ENCODE results near the gene ADCY1. TPM values are rescaled to one million over a fixed set of nuclear protein-coding genes. Genes with fewer than 3 reads are reported as not detected.

Gene ADCY1
- total RNA-seq, 1 donor from 2014 or later, result 9.9 TPM

DNA sequence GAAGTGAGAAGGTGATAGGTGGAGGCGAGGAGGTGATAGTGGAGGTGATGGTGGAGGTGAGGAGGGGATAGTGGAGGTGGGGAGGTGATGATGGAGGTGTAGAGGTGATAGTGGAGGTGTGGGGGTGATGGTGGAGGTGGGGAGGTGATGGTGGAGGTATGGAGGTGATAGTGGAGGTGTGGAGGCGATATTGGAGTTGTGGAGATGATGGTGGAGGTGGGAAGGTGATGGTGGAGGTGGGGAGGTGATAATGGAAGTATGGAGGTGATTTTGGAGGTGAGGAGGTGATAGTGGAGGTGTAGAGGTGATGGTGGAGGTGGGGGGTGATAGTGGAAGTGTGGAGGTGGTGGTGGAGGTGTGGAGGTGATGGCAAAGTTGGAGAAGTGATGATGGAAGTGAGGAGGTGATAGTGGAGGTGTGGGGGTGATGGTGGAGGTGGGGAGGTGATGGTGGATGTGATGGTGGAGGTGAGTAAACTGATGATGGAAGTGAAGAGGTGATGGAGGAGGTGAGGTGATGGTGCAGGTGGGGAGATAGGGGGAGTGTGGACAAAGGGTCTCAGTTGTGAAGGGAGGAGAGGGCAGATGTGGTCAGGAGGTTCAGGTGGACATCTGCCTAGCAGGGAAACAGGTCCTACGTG, 36.6 kb downstream of the ADCY1 start:
- Histone ChIP-seq H3K27me3 (ENCODE audit: control insufficient read depth in 3 of 3, insufficient read depth in 3 of 3, low read length in 3 of 3) (no peaks in the 10 kb centered on the region), H3K9ac (ENCODE audit: low read depth in 1 of 3, low read length in 3 of 3) (no peak overlapping the region), H3K9me3 (ENCODE audit: control insufficient read depth in 3 of 3, low read length in 3 of 3) (peaks cover 3 to 8% (median 7%) of the 10 kb centered on the region in 3 donors), H3K27ac (ENCODE audit: low read depth, low read length) (no peak overlapping the region), H3K4me1 (ENCODE audit: control insufficient read depth in 3 of 3, insufficient read depth in 3 of 3, low read length in 3 of 3) (no peaks in the 10 kb centered on the region), H3K36me3 (ENCODE audit: control insufficient read depth in 3 of 3, insufficient read depth in 3 of 3, low read length in 3 of 3) (peaks cover 5 to 6% (median 6%) of the 10 kb centered on the region in 3 donors), H3K4me3 (ENCODE audit: low read length in 3 of 3) (no peak overlapping the region)

DNA sequence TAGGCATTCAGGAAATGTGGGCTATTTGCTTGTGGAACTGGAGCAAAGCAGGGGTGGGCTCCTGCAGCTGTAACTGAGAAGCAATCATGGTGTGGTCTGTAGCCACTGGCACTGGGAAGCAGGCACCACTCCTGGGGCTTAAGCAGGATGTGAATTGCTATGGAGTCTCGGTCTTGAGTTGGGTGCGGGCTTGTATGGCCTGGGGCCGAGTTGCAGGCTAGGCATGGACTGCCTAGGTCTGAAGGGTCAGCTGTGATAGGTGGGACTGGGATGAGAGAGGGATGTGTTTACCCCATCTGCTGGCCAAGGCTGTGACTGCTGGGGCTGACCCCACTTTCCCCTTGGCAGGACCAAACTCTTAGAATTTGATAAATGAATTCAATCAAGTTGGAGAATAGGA, 43.0 kb downstream of the ADCY1 start:
- no peaks in the 10 kb centered on the region for H3K27me3 ChIP-seq (ENCODE audit: control insufficient read depth in 3 of 3, insufficient read depth in 3 of 3, low read length in 3 of 3)

DNA sequence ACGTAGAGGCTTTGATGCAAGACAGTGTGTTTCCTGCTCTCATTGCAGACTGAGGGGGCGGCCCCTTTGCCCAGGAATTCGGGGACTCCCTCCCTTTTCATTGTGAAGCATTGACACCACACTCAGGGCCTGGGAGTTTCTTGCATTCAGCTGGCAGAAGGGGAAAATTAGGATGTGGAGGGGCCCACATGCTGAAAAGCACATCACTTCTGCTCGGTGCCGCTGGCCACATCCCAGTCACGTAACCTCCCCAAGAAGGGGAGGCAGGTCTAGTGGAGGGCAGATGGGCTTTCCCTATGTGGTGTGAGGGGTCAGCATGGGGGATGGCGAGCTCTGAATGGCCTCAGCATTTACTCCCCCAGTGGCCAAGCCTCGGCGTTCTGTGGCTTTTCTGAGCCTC, 47.9 kb downstream of the ADCY1 start:
- peaks cover 1 to 11% (median 4%) of the 10 kb centered on the region in 3 donors for H3K9me3 ChIP-seq (ENCODE audit: control insufficient read depth in 3 of 3, low read length in 3 of 3)
- H3K36me3 ChIP-seq (ENCODE audit: control insufficient read depth in 3 of 3, insufficient read depth in 3 of 3, low read length in 3 of 3), result no peaks in the 10 kb centered on the region
- no peak overlapping the region for H3K4me3 ChIP-seq (ENCODE audit: low read length in 3 of 3)
- H3K27ac ChIP-seq (ENCODE audit: low read depth, low read length), result no peak overlapping the region
- H3K4me1 ChIP-seq (ENCODE audit: control insufficient read depth in 3 of 3, insufficient read depth in 3 of 3, low read length in 3 of 3), result peaks cover 0 to 4% (median 2%) of the 10 kb centered on the region in 3 donors
- no peak overlapping the region for H3K9ac ChIP-seq (ENCODE audit: low read depth in 1 of 3, low read length in 3 of 3)
- H3K27me3 ChIP-seq (ENCODE audit: control insufficient read depth in 3 of 3, insufficient read depth in 3 of 3, low read length in 3 of 3), result no peaks in the 10 kb centered on the region

More for the DNA sequence above, 43.0 kb downstream of the ADCY1 start:
- Histone ChIP-seq H3K4me1 (ENCODE audit: control insufficient read depth in 3 of 3, insufficient read depth in 3 of 3, low read length in 3 of 3) (no peaks in the 10 kb centered on the region), H3K4me3 (ENCODE audit: low read length in 3 of 3) (no peak overlapping the region), H3K9ac (ENCODE audit: low read depth in 1 of 3, low read length in 3 of 3) (no peak overlapping the region), H3K27ac (ENCODE audit: low read depth, low read length) (no peak overlapping the region), H3K9me3 (ENCODE audit: control insufficient read depth in 3 of 3, low read length in 3 of 3) (peaks cover 1 to 15% (median 12%) of the 10 kb centered on the region in 3 donors), H3K36me3 (ENCODE audit: control insufficient read depth in 3 of 3, insufficient read depth in 3 of 3, low read length in 3 of 3) (peaks cover 0 to 6% (median 4%) of the 10 kb centered on the region in 3 donors)

DNA sequence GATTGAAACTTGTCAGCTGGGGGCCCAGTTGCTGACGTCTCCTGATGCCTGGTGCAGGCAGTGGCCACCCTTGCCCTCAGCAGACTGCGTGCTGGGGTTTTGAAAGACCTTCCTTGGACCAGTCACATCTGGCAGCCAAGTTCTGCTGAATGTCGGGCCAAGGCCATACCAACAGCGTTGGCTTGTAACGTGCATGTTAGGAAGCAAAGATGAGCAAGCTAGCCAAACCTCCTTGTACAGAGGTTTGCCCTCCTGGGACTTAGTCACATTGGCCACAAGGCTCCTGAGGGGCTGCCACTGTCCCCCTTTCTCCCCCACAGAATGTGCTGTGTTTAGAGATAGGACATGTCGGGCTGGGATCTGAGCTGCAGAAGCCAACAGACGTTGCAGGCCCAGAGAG, 49.0 kb downstream of the ADCY1 start:
- no peaks in the 10 kb centered on the region for H3K27me3 ChIP-seq (ENCODE audit: control insufficient read depth in 3 of 3, insufficient read depth in 3 of 3, low read length in 3 of 3)
- no peak overlapping the region for H3K9ac ChIP-seq (ENCODE audit: low read depth in 1 of 3, low read length in 3 of 3)
- H3K27ac ChIP-seq (ENCODE audit: low read depth, low read length), result no peak overlapping the region
- no peaks in the 10 kb centered on the region for H3K36me3 ChIP-seq (ENCODE audit: control insufficient read depth in 3 of 3, insufficient read depth in 3 of 3, low read length in 3 of 3)
- H3K4me1 ChIP-seq (ENCODE audit: control insufficient read depth in 3 of 3, insufficient read depth in 3 of 3, low read length in 3 of 3), result peaks cover 0 to 4% (median 2%) of the 10 kb centered on the region in 3 donors
- no peak overlapping the region for H3K4me3 ChIP-seq (ENCODE audit: low read length in 3 of 3)
- peaks cover 0 to 8% (median 4%) of the 10 kb centered on the region in 3 donors for H3K9me3 ChIP-seq (ENCODE audit: control insufficient read depth in 3 of 3, low read length in 3 of 3)

DNA sequence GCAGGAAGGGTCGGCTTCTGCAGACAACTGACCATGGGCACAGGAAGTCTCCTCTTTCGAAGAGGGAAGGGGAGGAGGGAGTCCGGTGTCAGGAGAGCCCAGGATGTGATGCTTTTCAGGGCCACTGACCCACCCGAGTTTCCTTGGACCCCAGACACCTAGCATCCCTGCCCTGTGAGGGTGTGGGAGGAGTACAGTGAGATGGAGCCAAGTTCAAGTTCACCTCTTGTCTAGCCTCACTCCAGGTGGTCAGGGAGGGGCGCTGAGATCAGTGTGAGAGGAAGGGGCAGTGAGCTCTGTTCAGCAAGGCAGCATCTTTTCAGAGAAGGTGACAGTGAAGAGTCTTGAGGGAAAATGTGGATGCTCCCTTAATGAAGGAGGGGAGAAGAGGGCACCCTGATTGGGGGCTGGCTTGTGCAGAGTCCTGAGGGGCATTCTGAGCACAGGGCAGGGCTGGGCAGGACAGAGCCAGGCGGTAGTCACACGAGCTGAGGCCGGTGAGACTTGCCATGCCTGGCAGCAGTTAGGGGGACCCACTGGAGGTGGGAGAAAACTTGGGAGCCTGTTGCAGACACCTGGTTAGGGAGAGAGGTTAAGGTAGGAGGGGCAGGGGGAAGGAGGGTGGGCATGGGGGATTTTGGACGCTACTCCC, 49.7 kb downstream of the ADCY1 start:
- peaks cover 0 to 4% (median 2%) of the 10 kb centered on the region in 3 donors for H3K4me1 ChIP-seq (ENCODE audit: control insufficient read depth in 3 of 3, insufficient read depth in 3 of 3, low read length in 3 of 3)
- H3K4me3 ChIP-seq (ENCODE audit: low read length in 3 of 3), result no peak overlapping the region
- H3K9me3 ChIP-seq (ENCODE audit: control insufficient read depth in 3 of 3, low read length in 3 of 3), result peaks cover 0 to 8% (median 5%) of the 10 kb centered on the region in 3 donors
- H3K27me3 ChIP-seq (ENCODE audit: control insufficient read depth in 3 of 3, insufficient read depth in 3 of 3, low read length in 3 of 3), result no peaks in the 10 kb centered on the region
- no peak overlapping the region for H3K27ac ChIP-seq (ENCODE audit: low read depth, low read length)
- no peaks in the 10 kb centered on the region for H3K36me3 ChIP-seq (ENCODE audit: control insufficient read depth in 3 of 3, insufficient read depth in 3 of 3, low read length in 3 of 3)
- H3K9ac ChIP-seq (ENCODE audit: low read depth in 1 of 3, low read length in 3 of 3), result no peak overlapping the region

DNA sequence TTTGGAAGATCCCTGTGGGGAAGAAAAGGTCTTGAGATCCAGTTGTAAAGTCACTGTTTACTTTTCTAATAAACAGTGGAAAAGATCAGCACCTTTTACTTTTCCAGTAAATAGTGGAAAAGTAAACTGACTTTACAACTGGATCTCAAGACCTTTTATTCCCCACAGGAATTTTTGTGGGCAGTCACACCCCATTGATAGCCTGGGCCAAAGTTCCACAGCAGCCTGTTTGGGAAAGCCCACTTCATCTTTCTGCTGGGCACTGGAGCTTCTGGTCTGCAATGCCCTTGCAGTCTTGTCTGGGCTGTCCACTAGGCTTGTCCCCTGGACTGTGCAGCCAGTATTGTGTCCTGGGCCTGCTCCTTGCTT, 50.2 kb downstream of the ADCY1 start:
- Histone ChIP-seq H3K27me3 (ENCODE audit: control insufficient read depth in 3 of 3, insufficient read depth in 3 of 3, low read length in 3 of 3) (no peaks in the 10 kb centered on the region), H3K27ac (ENCODE audit: low read depth, low read length) (no peak overlapping the region), H3K36me3 (ENCODE audit: control insufficient read depth in 3 of 3, insufficient read depth in 3 of 3, low read length in 3 of 3) (no peaks in the 10 kb centered on the region), H3K4me3 (ENCODE audit: low read length in 3 of 3) (no peak overlapping the region), H3K9me3 (ENCODE audit: control insufficient read depth in 3 of 3, low read length in 3 of 3) (peaks cover 0 to 8% (median 6%) of the 10 kb centered on the region in 3 donors), H3K9ac (ENCODE audit: low read depth in 1 of 3, low read length in 3 of 3) (peak overlapping the region in 1 of 3 donors; percentile 33), H3K4me1 (ENCODE audit: control insufficient read depth in 3 of 3, insufficient read depth in 3 of 3, low read length in 3 of 3) (peaks cover 0 to 4% (median 2%) of the 10 kb centered on the region in 3 donors)

DNA sequence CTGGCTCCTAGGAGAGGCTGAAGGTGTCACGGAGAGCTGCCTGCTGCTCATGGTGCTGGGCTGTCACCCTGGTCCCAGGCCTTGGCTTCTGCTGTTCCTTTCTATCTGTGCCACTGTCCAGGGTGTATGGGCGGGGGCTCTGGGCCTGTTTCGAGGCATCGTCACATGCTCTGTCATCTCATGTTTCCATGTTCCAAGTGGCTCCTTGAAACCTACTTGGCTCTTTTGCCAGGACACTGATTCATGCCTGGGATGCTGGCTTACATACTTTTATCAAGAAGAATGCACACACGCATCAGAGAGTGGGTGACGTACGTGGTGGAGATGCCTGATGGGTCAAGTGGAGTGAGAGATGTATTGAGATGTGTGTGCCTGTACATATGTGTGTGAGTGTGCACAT, 50.9 kb downstream of the ADCY1 start:
- peaks cover 0 to 6% (median 3%) of the 10 kb centered on the region in 3 donors for H3K9me3 ChIP-seq (ENCODE audit: control insufficient read depth in 3 of 3, low read length in 3 of 3)
- peaks cover 0 to 4% (median 2%) of the 10 kb centered on the region in 3 donors for H3K4me1 ChIP-seq (ENCODE audit: control insufficient read depth in 3 of 3, insufficient read depth in 3 of 3, low read length in 3 of 3)
- no peaks in the 10 kb centered on the region for H3K27me3 ChIP-seq (ENCODE audit: control insufficient read depth in 3 of 3, insufficient read depth in 3 of 3, low read length in 3 of 3)
- H3K9ac ChIP-seq (ENCODE audit: low read depth in 1 of 3, low read length in 3 of 3), result no peak overlapping the region
- H3K4me3 ChIP-seq (ENCODE audit: low read length in 3 of 3), result no peak overlapping the region
- no peaks in the 10 kb centered on the region for H3K36me3 ChIP-seq (ENCODE audit: control insufficient read depth in 3 of 3, insufficient read depth in 3 of 3, low read length in 3 of 3)
- H3K27ac ChIP-seq (ENCODE audit: low read depth, low read length), result no peak overlapping the region

DNA sequence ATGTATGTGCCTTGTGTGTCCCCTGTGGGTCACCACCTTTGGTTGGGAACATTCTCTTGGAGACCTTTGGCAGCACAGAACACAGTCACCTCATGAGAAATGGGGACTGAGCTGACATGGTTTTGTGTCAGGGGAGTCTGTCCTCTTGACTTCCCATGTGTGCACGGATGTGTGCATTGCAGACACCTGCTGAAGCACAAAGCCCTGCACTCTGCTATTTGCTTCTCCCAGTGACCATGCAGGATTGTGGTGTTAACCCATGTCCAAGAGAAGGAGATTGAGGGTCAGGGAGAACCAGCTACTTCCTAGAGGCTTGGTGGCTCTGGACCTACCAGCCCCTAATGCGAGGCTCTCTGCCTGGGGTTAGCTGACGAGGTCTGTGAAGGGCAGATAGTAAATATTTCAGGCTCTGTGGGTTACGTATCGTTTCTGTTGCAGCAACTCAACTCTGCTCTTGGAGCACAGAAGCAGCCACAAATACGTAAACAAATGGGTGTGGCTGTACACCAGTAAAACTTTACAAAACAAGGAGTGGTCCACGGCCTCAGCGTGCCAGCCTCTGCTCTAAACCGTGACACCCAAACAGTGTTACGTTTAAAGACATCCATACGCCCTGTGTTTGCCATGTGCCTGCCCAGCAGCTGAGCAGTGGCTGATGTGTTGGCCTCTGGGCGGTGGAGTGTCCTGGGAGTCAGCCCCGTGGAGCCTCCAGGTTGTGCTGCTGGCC, 51.7 kb downstream of the ADCY1 start:
- H3K36me3 ChIP-seq (ENCODE audit: control insufficient read depth in 3 of 3, insufficient read depth in 3 of 3, low read length in 3 of 3), result no peaks in the 10 kb centered on the region
- no peak overlapping the region for H3K27ac ChIP-seq (ENCODE audit: low read depth, low read length)
- no peak overlapping the region for H3K9ac ChIP-seq (ENCODE audit: low read depth in 1 of 3, low read length in 3 of 3)
- no peak overlapping the region for H3K4me3 ChIP-seq (ENCODE audit: low read length in 3 of 3)
- H3K9me3 ChIP-seq (ENCODE audit: control insufficient read depth in 3 of 3, low read length in 3 of 3), result peaks cover 0 to 6% (median 0%) of the 10 kb centered on the region in 3 donors
- no peaks in the 10 kb centered on the region for H3K27me3 ChIP-seq (ENCODE audit: control insufficient read depth in 3 of 3, insufficient read depth in 3 of 3, low read length in 3 of 3)
- H3K4me1 ChIP-seq (ENCODE audit: control insufficient read depth in 3 of 3, insufficient read depth in 3 of 3, low read length in 3 of 3), result peaks cover 0 to 4% (median 2%) of the 10 kb centered on the region in 3 donors

DNA sequence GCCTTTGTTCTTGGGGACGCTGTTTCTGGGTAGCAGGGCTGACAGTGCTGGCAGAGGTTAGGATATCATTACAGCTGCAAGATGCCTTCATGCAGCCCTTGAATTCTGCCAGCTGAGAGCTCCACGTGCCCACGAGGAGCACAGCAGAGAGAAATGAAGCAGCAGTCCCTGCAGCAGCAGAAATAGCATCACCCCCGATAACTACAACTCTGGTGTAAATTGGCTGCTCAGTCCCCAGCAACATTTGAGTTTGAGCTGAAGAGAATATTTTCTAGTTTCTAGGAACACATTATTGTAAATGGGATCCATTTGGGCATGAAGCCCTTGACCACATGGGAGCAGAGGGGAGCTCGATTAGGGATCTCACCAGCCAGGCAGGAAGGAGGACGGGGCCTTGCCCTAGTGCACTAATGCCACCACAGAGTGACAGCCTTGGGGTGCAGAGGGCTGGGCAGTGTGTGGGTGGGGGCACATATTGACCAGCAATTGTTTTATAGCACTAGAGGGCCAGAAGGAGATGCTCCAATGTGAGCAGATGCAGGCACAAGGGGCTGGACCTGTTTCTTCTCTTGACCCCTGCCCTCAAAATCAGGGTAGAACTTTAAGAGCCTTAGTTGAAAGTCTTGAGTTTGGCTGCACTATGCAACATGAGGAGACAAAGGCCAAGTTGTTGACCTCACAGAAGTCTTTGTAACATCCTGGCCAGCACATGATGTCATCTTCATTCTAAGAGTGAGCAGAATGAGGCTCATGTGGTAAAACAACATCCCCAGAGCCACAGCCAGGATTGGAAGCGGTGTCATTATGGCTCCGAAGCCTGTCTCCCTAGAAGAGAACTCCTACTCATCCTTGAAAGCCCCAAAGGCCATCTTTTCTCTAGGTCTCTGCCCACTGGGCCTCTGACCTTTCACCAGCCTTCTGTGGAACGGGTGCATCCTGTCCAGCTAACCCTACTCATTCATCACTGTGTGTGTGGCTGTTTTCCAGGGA, 52.6 kb downstream of the ADCY1 start:
- Histone ChIP-seq H3K27ac (ENCODE audit: low read depth, low read length) (no peak overlapping the region), H3K9ac (ENCODE audit: low read depth in 1 of 3, low read length in 3 of 3) (no peak overlapping the region), H3K4me1 (ENCODE audit: control insufficient read depth in 3 of 3, insufficient read depth in 3 of 3, low read length in 3 of 3) (peaks cover 0 to 4% (median 2%) of the 10 kb centered on the region in 3 donors), H3K27me3 (ENCODE audit: control insufficient read depth in 3 of 3, insufficient read depth in 3 of 3, low read length in 3 of 3) (no peaks in the 10 kb centered on the region), H3K4me3 (ENCODE audit: low read length in 3 of 3) (no peak overlapping the region), H3K36me3 (ENCODE audit: control insufficient read depth in 3 of 3, insufficient read depth in 3 of 3, low read length in 3 of 3) (no peaks in the 10 kb centered on the region), H3K9me3 (ENCODE audit: control insufficient read depth in 3 of 3, low read length in 3 of 3) (peaks cover 0 to 6% (median 0%) of the 10 kb centered on the region in 3 donors)
